Measurements from ENCODE around the gene PTGR1.
"Not testable (repeated sequence)": the region's sequence is repeated elsewhere in the genome, so short reads cannot be mapped to it uniquely, and the experiment has no call there.

Gene PTGR1

DNA sequence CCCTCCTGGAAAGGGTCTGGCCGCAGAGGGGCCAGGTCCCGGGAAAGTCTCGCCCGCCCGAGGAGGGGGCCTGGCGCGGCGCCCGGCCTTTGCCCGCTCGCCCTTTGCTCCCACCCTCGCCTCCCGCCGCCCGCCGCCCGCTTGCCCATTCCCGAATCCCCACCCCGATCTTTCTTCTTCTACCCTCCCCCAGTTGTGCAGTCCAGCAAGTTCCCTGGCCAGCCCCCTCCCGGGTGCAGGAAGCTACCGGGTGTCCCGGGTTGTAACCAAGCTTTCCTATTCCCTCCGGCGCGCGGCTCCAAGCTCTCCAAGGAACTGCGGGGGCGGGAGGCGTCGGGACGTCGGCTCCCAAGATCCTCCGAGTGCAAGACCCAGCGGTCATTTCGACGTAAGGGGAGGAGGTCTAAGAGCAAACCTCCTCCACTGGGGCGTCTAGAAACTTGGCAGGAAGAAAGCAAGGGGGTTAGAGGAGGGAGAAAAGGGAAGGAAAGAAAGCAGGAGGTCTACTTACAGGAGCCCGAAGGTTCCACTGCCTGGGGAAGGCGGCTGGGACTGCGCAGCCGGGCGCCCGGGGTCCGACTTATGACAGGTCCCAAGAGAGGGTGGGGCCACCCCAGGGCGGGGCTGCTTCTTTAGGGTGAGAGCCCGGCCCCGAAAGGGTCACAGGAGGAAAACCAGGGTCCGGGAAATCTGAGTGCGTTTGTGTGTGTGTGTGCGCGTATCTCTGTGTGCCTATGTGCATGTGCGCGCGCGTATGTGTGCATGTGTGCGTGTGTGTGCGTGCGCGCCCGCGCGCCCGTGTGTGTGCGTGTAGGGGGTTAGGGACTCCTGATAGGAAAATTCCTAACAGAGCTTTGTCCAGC is at the start of gene PTGR1:
Gene PTGR1, minus strand, starts transcription at position 556 of the 863 bp plus-strand sequence. CDS start 2,225 bp downstream, outside the sequence.
- DNase-seq (ENCODE audit: low read depth): no peak

DNA sequence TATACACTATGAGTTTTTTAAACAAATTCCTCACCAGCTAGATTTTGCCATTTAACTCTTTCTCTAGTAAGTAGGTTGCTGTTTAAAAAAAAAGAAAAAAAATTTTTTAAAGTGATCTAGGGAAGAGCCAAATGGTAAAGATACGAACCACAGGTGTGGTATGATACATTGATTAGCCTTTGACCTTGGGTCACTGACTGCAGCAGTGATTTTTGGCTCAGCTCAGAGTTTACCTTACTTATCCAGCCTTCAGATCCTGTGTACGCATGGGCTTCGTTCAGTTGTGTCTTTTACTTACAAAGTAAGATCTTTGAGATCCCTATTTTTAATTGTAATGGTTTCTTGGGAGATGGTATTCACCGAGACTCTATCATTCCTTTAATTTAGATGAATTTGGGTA is 49.6 kb upstream of the PTGR1 start:
- DNase-seq (ENCODE audit: low read depth): no peak

DNA sequence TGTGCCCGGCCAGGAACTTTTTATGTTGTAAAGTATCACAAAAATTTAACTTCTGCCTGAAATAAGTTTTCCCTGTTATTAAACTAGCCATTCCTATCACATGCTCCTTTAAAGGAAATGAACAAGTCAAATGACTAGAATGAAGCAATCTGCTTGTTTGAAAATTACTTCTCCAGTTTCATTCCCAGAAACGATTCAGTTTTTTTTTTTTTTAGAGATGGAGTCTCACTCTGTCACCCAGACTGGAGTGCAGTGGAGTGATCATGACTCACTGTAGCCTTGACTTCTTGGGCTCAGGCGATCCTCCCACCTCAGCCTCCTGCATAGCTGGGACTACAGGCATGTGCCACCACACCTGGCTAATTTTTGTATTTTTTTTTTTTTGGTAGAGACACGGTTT is 48.6 kb upstream of the PTGR1 start:
- no peak for DNase-seq (ENCODE audit: low read depth)

DNA sequence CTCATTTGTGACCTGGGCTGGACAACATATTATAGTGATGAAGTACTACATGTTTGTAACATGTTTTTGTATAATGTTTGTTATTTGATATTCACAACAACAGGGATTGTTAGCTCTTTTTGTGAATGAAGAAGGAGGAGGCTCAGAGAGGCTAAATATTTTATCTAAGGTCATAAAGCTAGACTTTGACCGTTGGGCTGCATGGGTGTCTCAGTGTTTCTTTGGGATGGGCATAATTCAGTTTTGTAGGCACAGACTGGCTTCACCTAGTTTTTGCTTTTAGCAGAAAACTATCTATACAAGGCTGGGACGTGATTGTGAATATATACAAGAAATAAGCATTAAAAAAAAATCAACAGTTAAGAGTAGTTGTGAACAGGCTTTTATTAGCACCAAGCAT is 47.0 kb upstream of the PTGR1 start:
- no peak for DNase-seq (ENCODE audit: low read depth)

DNA sequence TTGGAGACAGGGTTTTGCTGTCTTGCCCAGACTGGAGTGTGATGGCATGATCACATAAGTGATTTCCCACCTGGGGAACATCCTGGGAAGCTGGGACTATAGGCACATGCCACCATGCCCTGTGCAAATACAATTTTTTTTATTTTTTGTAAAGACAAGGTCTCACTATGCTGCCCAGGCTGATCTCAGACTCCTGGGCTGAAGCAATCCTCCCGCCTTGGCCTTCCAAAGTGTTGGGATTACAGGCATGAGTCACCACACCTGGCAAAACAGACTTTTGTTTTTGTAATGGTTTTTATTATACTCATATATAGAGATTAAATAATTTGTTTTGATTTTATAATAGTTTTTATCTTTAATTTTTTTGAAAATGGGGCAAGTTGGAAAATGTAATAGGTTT is 46.4 kb upstream of the PTGR1 start:
- DNase-seq (ENCODE audit: low read depth): no peak

DNA sequence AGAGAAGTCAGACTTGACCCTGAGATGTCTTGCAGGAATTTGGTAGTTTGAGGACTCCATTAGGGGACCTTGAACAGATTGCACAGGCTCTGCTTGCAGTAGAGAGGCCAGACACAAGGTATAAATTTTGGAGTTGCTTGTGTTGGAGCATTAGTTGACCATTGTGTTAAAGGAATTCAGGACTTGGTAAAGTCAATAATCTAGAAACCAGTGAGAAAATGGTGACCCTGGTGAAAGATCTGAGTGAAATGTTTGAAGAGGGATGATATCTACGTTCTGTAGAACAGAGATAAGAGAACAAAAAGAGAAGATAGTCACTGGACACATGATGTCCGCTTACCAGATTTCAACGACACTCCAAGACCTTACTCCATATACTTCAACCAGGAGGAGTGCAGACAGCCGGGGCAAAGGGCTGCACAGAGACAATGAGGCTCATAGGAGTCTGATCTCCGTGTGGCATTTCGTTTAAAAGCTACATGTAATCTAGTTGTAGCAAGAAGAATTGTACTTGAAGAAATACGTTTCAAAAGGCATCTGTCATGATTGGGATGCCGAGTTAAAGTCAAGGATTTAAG is 44.8 kb upstream of the PTGR1 start:
- DNase-seq (ENCODE audit: low read depth): no peak

DNA sequence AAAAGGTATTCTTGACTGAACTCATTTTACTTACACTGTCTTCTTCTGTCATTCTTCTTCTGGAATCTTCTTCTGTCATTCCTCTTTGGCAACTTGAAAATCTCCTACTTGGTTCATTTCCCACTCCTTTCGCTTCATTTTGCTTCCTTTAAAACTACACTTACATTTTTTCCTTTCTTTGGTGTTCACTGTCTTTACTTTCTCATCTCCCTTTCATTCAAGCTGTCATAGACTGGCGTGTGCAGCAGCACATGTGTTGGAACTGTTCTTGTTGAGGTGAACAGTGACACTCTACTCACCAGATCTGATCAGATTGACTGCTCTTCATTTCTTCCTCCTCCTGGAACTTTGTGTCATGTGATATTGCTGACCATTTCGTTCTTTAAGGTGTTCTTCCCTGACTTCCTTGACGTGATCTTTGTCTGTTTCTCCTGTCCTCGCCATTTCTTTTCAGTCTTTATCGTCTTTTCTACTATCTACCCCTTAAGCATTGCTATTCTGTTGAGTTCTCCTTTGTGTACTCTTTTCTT is 38.0 kb upstream of the PTGR1 start:
- DNase-seq (ENCODE audit: low read depth): no peak

DNA sequence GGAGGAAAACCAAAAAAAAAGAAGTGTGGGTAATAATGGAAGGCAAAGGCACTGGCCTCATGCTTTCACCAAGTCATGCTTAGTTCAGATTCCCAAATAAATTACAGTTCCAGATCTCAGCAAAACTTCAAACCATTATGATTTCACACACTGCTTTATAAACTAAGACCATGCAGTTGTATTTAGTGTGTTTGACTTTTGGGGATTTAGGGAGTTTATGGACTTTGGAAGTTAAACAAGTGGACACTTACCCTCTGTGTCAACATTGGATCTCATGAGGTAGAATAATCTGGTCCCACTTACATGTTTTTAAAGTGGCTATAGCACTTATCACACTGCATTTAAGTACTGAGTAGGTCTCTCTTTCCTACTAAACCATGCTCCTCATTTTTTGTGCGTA is 35.4 kb upstream of the PTGR1 start:
- DNase-seq (ENCODE audit: low read depth): no peak

DNA sequence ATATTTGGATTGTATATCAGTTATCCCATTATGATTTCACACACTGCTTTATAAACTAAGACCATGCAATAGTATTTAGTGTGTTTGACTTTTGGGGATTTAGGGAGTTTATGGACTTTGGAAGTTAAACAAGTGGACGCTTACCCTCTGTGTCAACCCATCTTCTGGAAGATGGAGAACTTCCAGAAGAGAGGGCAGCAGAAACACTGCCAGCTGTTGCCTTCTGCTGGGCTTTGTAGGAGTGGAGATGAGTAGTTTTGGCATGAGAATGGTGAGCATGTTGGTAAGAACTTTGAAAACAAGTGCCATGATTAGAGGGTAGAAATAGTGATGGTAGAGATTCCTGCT is 33.9 kb upstream of the PTGR1 start:
- DNase-seq (ENCODE audit: low read depth): no peak

DNA sequence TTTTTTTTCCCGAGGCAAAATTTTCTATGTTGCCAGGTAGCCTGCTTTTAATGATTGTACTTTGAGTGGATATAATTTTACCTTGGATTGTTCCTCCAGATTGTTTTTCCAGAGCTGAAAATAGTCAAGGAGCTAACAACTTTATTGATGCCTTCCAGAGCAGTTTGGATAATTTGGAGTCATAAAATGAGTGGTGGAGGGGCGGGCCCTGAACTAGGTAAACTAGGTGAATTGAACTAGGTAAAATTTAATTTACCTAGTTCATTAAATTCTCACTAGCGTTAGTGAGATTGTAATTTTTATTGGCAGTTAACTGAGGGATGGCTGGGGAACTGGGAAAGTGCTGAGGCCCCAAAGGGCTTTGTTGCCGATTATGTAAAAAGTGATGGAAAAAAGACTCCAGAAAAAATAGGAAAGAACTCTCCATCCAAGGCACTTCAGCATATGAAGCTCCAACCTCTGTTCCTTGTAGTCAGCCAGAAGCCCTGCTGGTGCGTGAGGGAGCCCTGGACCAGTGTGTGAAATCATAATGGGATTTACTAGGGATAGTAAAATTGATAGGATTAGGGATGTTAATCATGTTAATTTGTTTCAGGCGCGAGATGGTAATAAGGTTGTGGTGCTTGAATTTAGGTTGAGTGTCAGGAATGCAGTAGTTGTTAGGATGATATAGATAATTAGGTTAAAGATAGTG is 33.4 kb upstream of the PTGR1 start:
- DNase-seq (ENCODE audit: low read depth): no peak

DNA sequence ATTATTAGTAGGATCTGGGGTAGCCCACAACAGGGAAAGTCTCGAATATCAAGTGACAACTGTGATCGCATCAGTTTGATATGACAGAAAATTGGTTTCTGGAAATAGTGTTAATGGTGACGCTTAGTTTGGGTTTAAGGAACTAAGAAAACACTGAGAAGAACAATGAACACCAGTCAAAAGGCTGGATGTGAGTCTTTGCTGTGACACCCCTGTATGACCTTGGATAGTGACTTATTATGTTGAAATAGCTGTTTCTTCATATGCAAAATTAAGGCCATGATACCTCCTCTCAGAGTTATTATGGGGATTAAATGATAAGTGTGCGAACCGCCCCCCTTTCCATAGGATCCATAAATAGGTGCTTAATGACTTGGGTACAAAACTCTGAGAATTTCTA is 32.6 kb upstream of the PTGR1 start:
- DNase-seq (ENCODE audit: low read depth): no peak

DNA sequence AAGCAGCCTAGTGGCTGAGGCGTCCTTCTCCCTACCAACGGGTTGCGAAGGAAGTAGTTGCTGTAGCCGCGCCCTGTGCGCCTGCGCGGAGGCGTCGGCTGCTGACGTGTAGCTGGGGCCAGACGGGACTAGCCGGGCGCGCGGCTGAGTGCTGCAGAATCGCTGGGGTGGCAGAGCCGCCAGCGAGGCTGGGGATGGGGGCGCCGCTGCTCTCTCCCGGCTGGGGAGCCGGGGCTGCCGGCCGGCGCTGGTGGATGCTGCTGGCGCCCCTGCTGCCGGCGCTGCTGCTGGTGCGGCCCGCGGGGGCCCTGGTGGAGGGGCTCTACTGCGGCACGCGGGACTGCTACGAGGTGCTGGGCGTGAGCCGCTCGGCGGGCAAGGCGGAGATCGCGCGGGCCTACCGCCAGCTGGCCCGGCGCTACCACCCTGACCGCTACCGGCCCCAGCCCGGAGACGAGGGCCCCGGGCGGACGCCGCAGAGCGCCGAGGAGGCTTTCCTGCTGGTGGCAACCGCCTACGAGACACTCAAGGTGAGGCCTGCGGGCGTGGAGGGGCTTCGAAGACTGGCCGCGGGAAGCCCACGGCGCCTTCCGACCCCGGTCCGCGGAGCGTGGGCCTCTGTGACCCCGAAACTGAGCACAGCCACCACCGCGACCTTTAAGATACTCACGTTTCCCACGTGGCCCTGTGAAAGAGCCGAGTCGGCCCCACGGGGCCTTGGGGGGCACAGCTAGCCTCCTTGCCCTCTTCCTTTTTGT is 31.9 kb upstream of the PTGR1 start, which contains the start of gene DNAJC25:
Gene DNAJC25, plus strand, starts transcription at position 121 of the 758 bp plus-strand sequence. Its CDS starts 74 bp downstream, at position 195.
- DNase-seq (ENCODE audit: low read depth): peak; percentile 90

DNA sequence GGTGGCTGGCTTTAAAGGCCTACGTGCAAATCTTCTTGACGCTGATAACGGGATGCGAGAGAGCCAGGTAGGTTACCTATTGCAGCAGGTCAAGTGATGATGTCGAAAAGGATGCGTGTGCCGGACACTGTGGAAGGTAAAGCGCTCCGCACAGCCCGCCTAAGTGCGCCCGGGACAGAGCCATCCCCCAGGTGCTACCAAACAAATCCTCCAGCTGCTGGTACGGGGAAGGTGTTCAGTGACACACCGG is 31.4 kb upstream of the PTGR1 start:
- DNase-seq (ENCODE audit: low read depth): no peak

DNA sequence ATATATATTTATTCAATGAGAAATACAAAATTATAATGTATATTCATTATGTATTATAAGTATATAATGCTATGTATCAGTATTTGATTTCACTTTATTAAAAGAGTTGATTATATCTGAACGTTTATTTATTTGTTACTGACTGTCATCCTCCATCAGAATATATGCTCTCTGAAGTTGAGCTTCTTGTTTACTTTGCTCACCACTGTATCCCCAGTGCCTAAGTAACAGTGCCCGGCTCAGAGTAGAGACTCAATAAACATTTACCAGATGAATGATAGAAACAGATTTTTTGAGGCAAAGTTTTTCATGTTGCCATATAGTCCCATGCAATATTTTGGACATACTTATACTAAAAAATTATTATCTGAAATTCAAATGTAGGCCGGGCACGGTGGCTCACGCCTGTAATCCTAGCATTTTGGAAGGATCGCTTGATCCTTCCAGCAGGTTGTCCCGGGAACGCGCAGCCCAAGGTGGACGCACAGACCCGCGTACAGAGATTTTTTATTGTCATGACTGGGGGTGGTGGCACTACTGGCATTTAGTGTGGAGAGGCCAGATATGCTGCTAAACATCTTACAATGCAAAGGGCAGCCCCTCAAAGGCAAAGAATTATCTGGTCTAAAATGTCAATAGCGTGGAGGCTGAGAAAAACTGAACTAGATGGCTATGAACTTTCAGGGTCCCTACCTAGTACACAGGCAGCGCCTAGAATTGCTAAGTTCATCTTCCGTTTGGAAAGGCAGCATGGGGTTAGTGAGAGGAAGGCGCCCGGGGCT is 30.9 kb upstream of the PTGR1 start:
- DNase-seq (ENCODE audit: low read depth): no peak

DNA sequence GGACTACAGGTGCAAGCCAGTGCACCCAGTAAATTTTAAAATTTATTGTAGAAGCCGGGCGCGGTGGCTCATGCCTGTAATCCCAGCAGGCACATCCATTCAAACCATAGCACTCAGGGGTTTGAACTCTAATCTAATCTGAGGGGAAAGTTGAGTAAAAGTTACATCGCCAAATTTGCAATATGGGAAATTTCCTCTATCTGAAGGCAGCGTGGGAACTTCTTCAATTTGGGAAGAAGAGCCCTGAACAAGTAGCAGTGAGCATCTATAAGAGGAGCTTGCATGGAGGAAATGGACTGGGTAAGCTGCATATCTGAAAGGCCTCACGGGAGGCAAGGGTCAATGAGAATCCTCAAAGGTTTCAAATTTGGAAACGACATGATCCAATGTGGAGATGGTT is 29.0 kb upstream of the PTGR1 start:
- DNase-seq (ENCODE audit: low read depth): no peak

DNA sequence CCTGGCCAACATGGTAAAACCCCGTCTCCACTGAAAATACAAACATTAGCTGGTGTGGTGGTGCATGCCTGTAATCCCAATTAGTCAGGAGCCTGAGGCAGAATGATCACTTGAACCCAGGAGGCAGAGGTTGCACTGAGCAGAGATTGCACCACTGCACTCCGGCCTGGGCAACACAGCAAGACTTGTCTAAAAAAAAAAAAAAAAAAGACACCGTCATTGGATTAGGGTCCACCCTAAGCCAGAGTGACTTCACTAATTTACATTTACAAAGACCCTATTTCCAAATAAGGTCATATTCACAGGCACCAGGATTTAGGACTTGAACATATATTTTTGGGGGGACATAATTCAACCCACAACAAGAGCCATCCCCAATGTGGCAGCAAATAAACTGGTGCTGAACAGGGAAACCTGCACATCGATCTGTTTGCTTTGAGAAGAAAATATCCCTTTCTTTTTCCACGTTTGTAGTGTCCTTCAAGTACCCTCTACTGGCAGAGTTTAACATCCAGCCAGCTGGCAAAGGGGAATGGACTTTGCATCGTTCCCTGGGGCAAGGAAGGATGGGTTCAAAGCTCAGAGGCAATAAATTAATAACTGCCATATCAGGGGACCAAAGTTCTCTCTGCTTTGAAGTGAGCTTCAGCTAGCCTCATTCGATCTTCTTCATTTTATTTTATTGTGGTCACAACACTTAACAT is 28.0 kb upstream of the PTGR1 start:
- no peak for DNase-seq (ENCODE audit: low read depth)

DNA sequence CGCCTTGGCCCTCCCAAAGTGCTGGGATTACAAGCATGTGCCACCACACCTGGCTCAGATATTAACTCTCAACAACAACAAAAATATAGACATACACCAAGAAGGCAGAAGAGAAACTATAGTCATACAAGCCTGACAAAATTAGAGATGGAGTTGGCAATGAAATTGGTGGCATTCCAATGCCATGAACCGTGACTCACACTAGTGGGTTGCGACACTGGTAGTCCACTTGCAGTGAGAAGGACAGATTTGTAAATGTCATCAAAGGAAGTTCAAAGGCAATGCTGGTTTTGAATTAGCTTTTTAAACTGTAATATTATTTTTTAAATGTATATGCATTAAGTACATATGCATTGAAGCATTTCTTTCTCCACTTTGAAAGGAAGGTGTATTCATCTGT is 23.2 kb upstream of the PTGR1 start:
- DNase-seq (ENCODE audit: low read depth): peak; percentile 76

DNA sequence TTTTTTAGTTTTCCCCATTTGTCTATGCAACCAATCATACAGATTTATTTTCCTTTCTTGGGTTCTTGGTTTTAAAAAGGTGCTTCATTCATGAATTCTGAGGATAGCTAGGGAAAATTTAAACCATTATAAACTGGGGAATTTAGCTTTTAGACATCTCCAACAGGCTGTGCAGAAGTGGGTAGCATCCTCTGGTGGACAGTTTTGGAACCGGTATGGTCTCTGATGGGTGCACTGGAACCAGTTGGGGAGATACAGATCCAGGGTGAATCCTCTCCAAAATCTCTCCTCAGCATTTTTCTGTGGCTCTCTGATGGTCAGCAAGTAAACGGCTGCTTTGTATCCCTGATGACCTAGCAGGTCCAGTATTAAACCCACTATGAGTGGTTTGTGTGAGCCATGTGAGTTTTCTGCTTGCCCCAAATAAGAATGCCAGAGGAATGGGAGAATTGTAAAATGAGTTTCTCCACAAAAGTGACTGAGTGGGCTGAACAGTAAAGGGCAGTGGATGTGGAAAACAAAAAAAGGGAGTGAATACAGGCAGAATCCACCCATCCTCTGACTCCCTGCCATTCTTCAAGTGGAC is 22.5 kb upstream of the PTGR1 start:
- no peak for DNase-seq (ENCODE audit: low read depth)

DNA sequence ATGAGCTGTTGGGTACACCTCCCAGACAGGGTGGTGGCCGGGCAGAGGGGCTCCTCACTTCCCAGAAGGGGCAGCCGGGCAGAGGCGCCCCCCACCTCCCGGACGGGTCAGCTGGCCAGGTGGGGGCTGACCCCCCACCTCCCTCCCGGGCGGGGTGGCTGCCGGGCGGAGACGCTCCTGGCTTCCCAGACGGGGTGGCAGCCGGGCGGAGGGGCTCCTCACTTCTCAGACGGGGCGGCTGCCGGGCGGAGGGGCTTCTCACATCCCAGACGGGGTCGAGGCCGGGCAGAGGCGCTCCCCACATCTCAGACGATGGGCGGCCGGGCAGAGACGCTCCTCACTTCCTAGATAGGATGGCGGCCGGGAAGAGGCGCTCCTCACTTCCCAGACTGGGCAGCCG is 17.9 kb upstream of the PTGR1 start:
- DNase-seq (ENCODE audit: low read depth): not testable (repeated sequence)

DNA sequence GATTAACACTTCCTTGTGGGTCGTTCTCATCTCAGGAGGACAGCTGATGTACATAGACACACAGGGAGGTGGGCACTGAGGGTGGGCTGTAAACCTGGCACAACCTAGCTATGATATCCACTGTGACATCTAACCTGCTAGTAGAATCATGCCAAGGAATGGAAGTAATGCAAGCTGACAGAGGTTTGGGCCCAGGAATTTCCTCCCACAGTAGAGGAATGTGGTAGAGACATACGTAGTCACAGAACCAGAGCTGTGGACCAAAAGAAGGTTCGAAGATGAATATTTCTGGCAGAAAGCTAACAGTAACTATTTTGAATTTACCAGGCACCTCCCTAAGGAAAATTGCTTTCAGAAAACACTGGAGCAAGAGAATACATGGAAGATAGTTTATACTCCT is 16.5 kb upstream of the PTGR1 start:
- no peak for DNase-seq (ENCODE audit: low read depth)

All from GM04503 (cell line).